Astrocyte (in vitro differentiated cells and primary cell): Measurements from ENCODE around the gene DPF3. TPM values are rescaled to one million over a fixed set of nuclear protein-coding genes. Genes with fewer than 3 reads are reported as not detected.

Experiments used
- DNase-seq: peaks from one replicate; pipeline ENCODE4 v3.0.0-alpha.2; 2010; ENCODE audit warnings: low read depth
- FAIRE-seq: peaks from 2 replicates; lab custom pipeline; 2011; peaks lifted over from hg19 to GRCh38; lab: Jason Lieb, UNC
- H2AFZ ChIP-seq: 2 replicates; pipeline ENCODE4 v1.6.0; 2012; ENCODE audit warnings: low read depth, low read length, inconsistent platforms
- H3K27ac ChIP-seq: 2 replicates; pipeline ENCODE4 v1.5.1; 2011; ENCODE audit warnings: low read depth, low read length, inconsistent platforms
- H3K27me3 ChIP-seq: 2 replicates; pipeline ENCODE4 v1.6.0; 2011; ENCODE audit warnings: low read length, inconsistent platforms; ENCODE audit not compliant: insufficient read depth
- H3K36me3 ChIP-seq: 2 replicates; pipeline ENCODE4 v1.5.1; 2011; ENCODE audit warnings: low read length, inconsistent platforms; ENCODE audit not compliant: insufficient read depth
- H3K4me1 ChIP-seq: 2 replicates; pipeline ENCODE4 v1.5.1; 2011; ENCODE audit warnings: low read length, inconsistent platforms; ENCODE audit not compliant: insufficient read depth
- H3K4me2 ChIP-seq: 2 replicates; pipeline ENCODE4 v1.6.0; 2012; ENCODE audit warnings: low read length, inconsistent platforms
- H3K4me3 ChIP-seq: 2 replicates; pipeline ENCODE4 v1.5.1; 2011; ENCODE audit warnings: low read depth, mild to moderate bottlenecking, low read length, inconsistent platforms; ENCODE audit not compliant: insufficient read depth
- H3K79me2 ChIP-seq: 2 replicates; pipeline ENCODE4 v1.6.0; 2012; ENCODE audit warnings: mild to moderate bottlenecking, low read length, inconsistent platforms; ENCODE audit not compliant: insufficient read depth
- H3K9ac ChIP-seq: 2 replicates; pipeline ENCODE4 v1.6.0; 2012; ENCODE audit warnings: mild to moderate bottlenecking, low read length, inconsistent platforms
- H3K9me3 ChIP-seq: 2 replicates; pipeline ENCODE4 v1.5.1; 2012; ENCODE audit warnings: low read depth, mild to moderate bottlenecking, low read length, inconsistent platforms; ENCODE audit not compliant: insufficient read depth
- H4K20me1 ChIP-seq: 2 replicates; pipeline ENCODE4 v1.6.0; 2012; ENCODE audit warnings: low read length, inconsistent platforms; ENCODE audit not compliant: insufficient read depth
- H3K27ac Mint-ChIP-seq: one replicate; pipeline ENCODE4 v1.8.0; 2021; ENCODE audit warnings: mild to moderate bottlenecking, mixed read lengths; ENCODE audit not compliant: unreplicated experiment
- H3K27me3 Mint-ChIP-seq: one replicate; pipeline ENCODE4 v1.8.0; 2021; ENCODE audit warnings: low read depth, mixed read lengths; ENCODE audit not compliant: unreplicated experiment
- H3K36me3 Mint-ChIP-seq: one replicate; pipeline ENCODE4 v1.8.0; 2021; ENCODE audit warnings: low read depth, mixed read lengths; ENCODE audit not compliant: unreplicated experiment
- H3K4me1 Mint-ChIP-seq: one replicate; pipeline ENCODE4 v1.8.0; 2021; ENCODE audit warnings: low read depth, mixed read lengths; ENCODE audit not compliant: unreplicated experiment
- H3K4me3 Mint-ChIP-seq: one replicate; pipeline ENCODE4 v1.8.0; 2021; ENCODE audit warnings: mild to moderate bottlenecking, moderate library complexity, mixed read lengths; ENCODE audit not compliant: unreplicated experiment
- H3K9me3 Mint-ChIP-seq: one replicate; pipeline ENCODE4 v1.8.0; 2021; ENCODE audit warnings: mild to moderate bottlenecking, mixed read lengths; ENCODE audit not compliant: unreplicated experiment
- CTCF ChIP-seq: IDR thresholded peaks from 2 replicates; pipeline ENCODE4 v1.5.1; 2011; ENCODE audit warnings: low read depth, mild to moderate bottlenecking, inconsistent platforms, low read length, moderate library complexity; ENCODE audit not compliant: insufficient read depth
- EZH2 ChIP-seq: IDR thresholded peaks from 2 replicates; pipeline ENCODE4 v1.6.1; 2012; ENCODE audit warnings: mild to moderate bottlenecking, low read length, inconsistent platforms; ENCODE audit not compliant: insufficient read depth
- total RNA-seq: library from RNA; stranded (reverse); gene quantifications from 2 replicates; pipeline ENCODE4 v1.2.1, GENCODE V29; 2021

The DPF3 gene
- total RNA-seq, 1 donor from 2014 or later: 2.4 TPM

- Histone ChIP-seq H3K4me3 (no peak overlapping the region), H2AFZ (no peak overlapping the region), H3K9me3 (no peaks in the 10 kb centered on the region), H3K4me2 (peak overlapping the region; percentile 10), H3K27me3 (no peaks in the 10 kb centered on the region), H4K20me1 (peaks cover 39% of the 10 kb centered on the region), H3K79me2 (peaks cover 75% of the 10 kb centered on the region), H3K27ac (no peak overlapping the region), H3K36me3 (no peaks in the 10 kb centered on the region), H3K9ac (no peak overlapping the region), H3K4me1 (peaks cover 5% of the 10 kb centered on the region)
- Mint-ChIP-seq H3K9me3 (peaks cover 2% of the 10 kb centered on the region), H3K27me3 (peaks cover 2% of the 10 kb centered on the region), H3K4me1 (no peaks in the 10 kb centered on the region), H3K4me3 (no peak overlapping the region), H3K27ac (no peak overlapping the region), H3K36me3 (peaks cover 3% of the 10 kb centered on the region)
- DNase-seq (no peak), FAIRE-seq (no peak)
- TF ChIP-seq CTCF: no peak
- no peak for TF ChIP-seq EZH2
Measured at GRCh38 chr14:72830786-72831594, 62.9 kb downstream of the DPF3 start.

DNA sequence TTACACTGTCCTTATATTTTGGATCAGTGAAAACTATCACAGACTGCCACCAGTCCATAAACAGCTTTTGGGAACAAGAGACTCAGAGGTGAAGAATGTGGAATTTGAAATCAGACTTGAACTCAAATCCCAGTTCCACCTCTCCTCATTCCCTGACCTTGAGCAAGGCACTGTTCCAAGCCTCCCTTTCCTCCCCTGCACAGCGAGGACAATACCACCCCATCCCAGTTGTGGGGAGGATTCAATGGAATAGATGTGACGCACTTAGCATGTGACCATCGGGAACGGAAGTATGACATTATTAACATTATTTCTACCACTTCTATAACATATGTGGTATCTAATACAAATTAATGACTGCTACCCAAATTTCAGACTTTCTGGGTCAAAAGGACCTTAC lies 63.5 kb downstream of the DPF3 start:
- no peak overlapping the region for H3K4me3 ChIP-seq
- Mint-ChIP-seq H3K4me1 (no peaks in the 10 kb centered on the region), H3K36me3 (no peaks in the 10 kb centered on the region), H3K4me3 (no peak overlapping the region), H3K27me3 (peaks cover 2% of the 10 kb centered on the region), H3K27ac (no peak overlapping the region), H3K9me3 (peaks cover 2% of the 10 kb centered on the region)
- H3K9me3 ChIP-seq: no peaks in the 10 kb centered on the region
- H4K20me1 ChIP-seq: peaks cover 34% of the 10 kb centered on the region
- peak overlapping the region; percentile 10 for H3K4me2 ChIP-seq
- H3K27ac ChIP-seq: no peak overlapping the region
- H3K4me1 ChIP-seq: peaks cover 5% of the 10 kb centered on the region
- H3K79me2 ChIP-seq: peaks cover 70% of the 10 kb centered on the region
- FAIRE-seq (no peak), DNase-seq (no peak)
- TF ChIP-seq CTCF (no peak), EZH2 (no peak)
- no peaks in the 10 kb centered on the region for H3K36me3 ChIP-seq
- no peak overlapping the region for H3K9ac ChIP-seq
- no peak overlapping the region for H2AFZ ChIP-seq
- H3K27me3 ChIP-seq: no peaks in the 10 kb centered on the region

- Histone ChIP-seq H3K4me3 (no peak overlapping the region), H2AFZ (no peak overlapping the region), H3K79me2 (peaks cover 71% of the 10 kb centered on the region), H4K20me1 (peaks cover 29% of the 10 kb centered on the region), H3K9me3 (no peaks in the 10 kb centered on the region), H3K27ac (no peak overlapping the region), H3K9ac (no peak overlapping the region), H3K4me1 (peaks cover 5% of the 10 kb centered on the region), H3K27me3 (no peaks in the 10 kb centered on the region), H3K36me3 (no peaks in the 10 kb centered on the region), H3K4me2 (no peak overlapping the region)
- no peak for FAIRE-seq
- TF ChIP-seq EZH2 (no peak), CTCF (no peak)
- H3K4me3 Mint-ChIP-seq: no peak overlapping the region
- H3K27me3 Mint-ChIP-seq: peaks cover 2% of the 10 kb centered on the region
- no peak overlapping the region for H3K27ac Mint-ChIP-seq
- H3K9me3 Mint-ChIP-seq: peaks cover 2% of the 10 kb centered on the region
- DNase-seq: no peak
- peaks cover 7% of the 10 kb centered on the region for H3K4me1 Mint-ChIP-seq
- no peaks in the 10 kb centered on the region for H3K36me3 Mint-ChIP-seq
Measured at GRCh38 chr14:72828604-72829003, 65.3 kb downstream of the DPF3 start.
